NCI-H2227 (cell line): ENCODE data around the gene GAPVD1.

Source experiments
- DNase-seq: peaks from one replicate; lab custom pipeline; 2025; ENCODE audit not compliant: unreplicated experiment; lab: John Stamatoyannopoulos, UW

GAPVD1 gene

DNA sequence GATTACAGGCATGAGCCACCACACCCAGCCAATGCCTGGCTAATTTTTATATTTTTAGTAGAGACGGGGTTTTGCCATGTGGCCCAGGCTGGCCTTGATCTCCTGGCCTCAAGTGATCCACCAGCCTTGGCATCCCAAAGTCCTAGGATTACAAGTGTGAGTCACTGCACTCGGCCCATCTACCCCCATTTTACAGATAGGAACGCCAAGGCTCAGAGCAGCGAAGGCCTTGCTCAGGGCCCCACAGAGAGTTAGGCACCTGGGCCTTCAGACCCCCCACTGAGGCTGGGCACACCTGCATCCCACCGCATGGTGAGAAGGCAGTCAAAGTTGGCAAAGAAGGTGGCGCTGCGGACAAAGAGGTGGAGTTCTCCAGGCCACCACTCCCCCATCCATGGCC, 143.1 kb downstream of the GAPVD1 start:
- DNase-seq: no peak

- DNase-seq: no peak
Measured at GRCh38 chr9:125405938-125406809, 144.5 kb downstream of the GAPVD1 start.

DNA sequence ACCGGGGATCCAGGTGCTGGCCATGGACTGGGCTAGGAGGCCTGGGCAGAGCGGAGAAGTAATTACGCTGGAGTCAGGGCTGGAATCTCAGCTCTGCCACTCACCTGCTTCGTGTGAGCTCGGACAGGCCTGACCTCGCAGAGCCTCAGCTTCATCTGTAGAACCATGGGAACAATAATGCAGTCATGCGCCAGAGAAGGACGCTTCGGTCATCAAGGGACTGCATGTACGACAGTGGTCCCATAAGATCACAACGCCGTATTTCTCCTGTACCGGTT, 145.1 kb downstream of the GAPVD1 start:
- no peak for DNase-seq

- peak; percentile 13 for DNase-seq
Measured at GRCh38 chr9:125407432-125407973, 145.9 kb downstream of the GAPVD1 start.

GRCh38 chr9:125407974-125408900, 146.6 kb downstream of the GAPVD1 start:
- DNase-seq: peak; percentile 80

DNA sequence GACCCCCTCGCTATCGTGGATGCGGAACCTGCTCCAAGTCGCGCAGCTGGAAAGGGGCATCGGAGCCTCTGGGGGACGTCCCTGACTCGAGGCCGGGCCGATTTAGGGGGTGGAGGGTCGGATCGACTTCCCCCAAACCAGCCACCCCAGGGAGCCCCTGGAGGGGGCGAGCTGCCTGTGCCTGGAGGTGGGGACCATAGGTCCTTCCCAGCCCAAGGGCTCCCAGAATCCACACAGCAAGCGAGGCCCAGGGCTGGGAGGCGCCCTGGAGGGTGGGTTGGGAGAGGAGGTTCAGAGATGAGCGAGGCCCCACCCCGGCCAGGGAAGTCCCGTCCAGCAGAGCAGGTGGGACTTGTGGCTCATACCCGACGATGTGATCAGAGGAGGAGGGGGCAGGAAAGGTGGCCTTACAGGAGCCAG, 147.6 kb downstream of the GAPVD1 start:
- DNase-seq: no peak

DNA sequence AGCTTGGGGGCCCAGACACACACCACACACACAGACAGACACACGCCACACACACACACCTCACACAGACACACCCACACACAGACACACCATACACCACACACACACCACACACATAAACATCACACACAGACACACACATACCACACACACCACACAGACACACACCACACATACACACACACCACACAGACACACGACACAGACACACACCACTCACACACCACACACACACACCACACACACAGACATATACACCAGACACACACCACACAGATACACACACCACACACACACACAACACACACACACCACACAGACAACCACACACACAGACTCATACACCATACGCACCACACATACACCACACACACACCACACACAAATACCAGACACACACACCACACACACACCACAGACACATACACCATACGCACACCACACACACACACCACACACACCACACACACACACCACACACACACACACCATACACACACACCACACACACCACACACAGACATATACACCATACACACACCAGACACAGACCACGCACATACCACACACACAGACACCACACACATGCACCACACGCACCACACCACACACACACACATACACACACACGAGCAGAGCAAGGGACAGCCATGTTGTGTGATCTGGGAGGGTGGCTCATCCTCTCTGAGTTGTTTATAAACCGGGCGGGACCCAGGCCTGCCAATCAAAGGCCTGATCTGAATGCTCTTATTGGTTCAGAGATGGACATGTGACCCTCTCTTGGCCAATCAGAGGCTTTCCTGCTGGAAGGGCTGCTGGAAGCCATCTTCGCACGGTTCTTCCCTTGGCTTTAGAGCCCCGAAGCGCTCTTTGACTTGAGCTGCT, 148.3 kb downstream of the GAPVD1 start:
- peak; percentile 12 for DNase-seq

DNA sequence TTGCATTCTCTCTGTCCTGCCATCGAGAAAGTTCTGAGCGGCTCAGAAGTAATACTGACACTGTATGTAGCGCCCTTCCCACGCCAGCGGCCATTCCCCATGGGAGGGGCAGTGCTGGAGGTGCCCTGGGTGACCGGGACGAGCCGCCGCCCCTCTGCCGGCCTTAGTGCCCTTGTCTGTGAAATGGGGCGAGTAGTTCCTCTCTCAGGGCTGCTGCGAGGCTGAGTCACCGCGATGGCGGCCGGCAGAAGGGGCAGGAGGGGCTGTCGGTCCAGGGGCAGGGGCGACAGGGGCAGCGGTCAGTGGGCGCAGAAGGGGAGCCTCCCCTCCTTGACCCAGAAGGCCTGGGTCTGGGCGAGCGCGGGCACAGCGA, 148.9 kb downstream of the GAPVD1 start:
- no peak for DNase-seq

GRCh38 chr9:125411171-125411756, 149.6 kb downstream of the GAPVD1 start:
- DNase-seq: no peak

DNA sequence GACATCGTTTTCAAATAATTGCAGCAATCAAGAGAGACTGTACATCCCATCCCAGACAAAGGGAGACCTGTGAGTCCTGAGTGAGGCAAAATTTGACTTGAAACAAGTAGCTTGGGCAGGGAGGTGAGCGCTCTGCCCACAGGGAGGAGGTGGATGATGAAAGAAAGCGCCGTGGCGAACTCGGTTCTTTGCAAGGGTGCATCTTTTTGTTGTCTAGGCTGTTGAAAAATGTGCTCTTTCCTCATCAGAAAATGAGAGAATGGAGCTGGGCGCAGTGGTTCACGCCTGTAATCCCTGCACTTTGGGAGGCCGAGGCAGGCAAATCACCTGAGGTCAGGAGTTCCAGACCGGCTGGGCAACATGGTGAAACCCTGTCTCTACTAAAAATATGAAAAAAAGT, 150.5 kb downstream of the GAPVD1 start:
- no peak for DNase-seq

DNA sequence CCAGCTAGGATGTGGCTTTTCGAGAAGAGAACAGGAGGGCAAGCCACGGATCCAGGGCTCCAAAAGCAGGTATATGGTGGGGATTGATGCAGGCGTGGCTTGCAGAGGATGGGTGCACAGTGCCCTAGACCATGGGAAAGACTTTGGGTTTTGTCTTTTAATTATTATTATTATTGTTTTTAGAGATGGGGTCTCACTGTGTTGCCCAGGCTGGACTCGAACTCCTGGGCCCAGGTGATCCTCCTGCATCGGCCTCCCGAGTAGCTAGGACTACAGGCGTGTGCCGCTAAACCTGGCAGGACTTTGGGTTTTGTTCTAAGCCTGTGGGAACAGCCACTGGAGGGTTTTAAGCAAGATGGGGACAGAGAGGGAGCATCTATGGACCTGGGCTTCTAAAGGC, 152.0 kb downstream of the GAPVD1 start:
- DNase-seq: no peak

DNA sequence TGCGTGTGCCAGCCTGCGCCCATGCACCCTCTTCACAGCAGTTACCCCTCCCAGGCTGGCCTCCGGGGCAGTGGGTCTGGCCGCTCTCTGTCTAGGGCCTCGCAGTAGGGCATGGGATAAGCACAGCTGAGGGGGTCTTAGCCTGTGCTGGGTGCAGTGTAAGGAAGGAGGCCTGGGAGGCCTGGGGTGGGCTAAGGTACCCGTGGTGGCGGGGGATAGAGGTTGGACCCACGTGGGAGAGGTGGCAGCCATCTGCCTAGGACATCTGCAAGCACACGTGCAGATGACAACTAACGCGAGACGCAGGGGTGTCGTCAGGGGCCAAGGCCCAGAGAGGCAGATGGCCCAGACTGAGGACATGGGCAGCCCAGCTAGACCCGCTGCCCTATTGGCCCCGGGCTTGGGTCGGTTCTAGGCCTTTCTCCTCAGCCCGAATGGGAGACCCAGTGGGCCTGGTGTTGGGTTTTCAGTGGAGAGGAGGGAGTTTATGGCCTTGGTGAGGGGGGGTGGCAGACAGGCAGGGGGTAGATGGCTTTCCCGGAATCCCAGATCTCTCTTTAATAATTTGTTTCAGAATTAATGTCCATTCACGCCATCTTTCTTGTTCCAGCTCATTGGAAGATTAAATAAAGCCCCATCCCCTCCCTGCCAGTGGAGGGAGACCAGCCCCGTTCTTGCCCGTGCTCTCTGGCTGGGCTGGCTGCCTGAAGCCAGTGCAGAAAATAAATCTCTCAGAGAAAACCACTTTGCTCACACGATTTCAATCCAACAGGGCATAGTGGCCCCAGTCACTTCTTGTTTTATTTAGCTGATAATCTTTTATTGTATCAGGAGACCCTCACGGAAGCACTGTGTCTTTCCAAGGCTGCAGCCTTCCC, 154.2 kb downstream of the GAPVD1 start:
- DNase-seq: no peak

DNA sequence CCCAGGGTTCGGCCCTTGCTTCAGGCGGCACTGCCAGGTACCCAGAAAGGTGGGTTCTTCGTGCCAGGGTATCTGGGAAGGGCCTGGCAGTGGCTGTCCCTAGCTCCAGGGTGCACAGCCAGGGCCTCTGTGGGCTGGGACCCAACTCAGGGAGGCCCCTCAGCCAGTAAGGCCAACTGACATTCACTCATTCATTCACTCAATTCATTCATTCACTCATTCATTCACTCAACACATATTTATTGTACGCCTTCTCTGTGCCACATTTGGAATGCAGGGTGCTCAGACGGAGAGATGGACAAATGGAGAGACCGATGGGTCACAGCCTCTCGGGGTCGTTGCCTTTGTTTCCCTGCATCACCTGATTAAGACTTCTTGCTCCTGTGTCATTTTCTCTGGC, 154.9 kb downstream of the GAPVD1 start:
- DNase-seq: no peak
